RWPE2 (cell line): ENCODE data around the gene TEK.
A peak's percentile ranks its signal among the peaks of the same experiment; 100 is the strongest.

Source experiments
- ATAC-seq: fragments of 200-7000 bp; cut with Tn5 transposase; 3 replicates; pipeline ENCODE4 v1.9.1; 2021; ENCODE audit warnings: low read depth
- DNase-seq: peaks from one replicate; pipeline ENCODE4 v3.0.0-alpha.2; 2020; ENCODE audit warnings: low spot score
- H3K27ac ChIP-seq: fragments of 450-650 bp; 2 replicates; pipeline ENCODE4 v1.5.1; 2017; ENCODE audit warnings: mild to moderate bottlenecking; ENCODE audit not compliant: poor library complexity, severe bottlenecking
- H3K27me3 ChIP-seq: fragments of 250-450 bp; sonication (Bioruptor Pico); 2 replicates; pipeline ENCODE4 v1.5.1; 2021; ENCODE audit warnings: mild to moderate bottlenecking, moderate library complexity; ENCODE audit not compliant: insufficient read depth, poor library complexity, severe bottlenecking
- H3K36me3 ChIP-seq: fragments of 250-450 bp; sonication (Bioruptor Pico); 2 replicates; pipeline ENCODE4 v1.5.1; 2020; ENCODE audit warnings: low read depth, mild to moderate bottlenecking, moderate library complexity
- H3K4me1 ChIP-seq: fragments of 250-450 bp; sonication (Bioruptor Pico); 2 replicates; pipeline ENCODE4 v1.5.1; 2021; ENCODE audit warnings: mild to moderate bottlenecking, moderate library complexity; ENCODE audit not compliant: insufficient read depth, poor library complexity, severe bottlenecking
- H3K4me3 ChIP-seq: fragments of 250-450 bp; sonication (Bioruptor Pico); 2 replicates; pipeline ENCODE4 v1.5.1; 2021; ENCODE audit warnings: mild to moderate bottlenecking, moderate library complexity; ENCODE audit not compliant: severe bottlenecking
- H3K9me3 ChIP-seq: fragments of 250-450 bp; sonication (Bioruptor Pico); 2 replicates; pipeline ENCODE4 v1.5.1; 2021; ENCODE audit warnings: mild to moderate bottlenecking, moderate library complexity; ENCODE audit not compliant: severe bottlenecking
- CTCF ChIP-seq: fragments of 450-650 bp; IDR thresholded peaks from one replicate; pipeline ENCODE4 v1.5.1; 2017; ENCODE audit warnings: mild to moderate bottlenecking, moderate library complexity; ENCODE audit not compliant: poor library complexity, severe bottlenecking

TEK gene

GRCh38 chr9:27182421-27182820, 73.4 kb downstream of the TEK start:
- no peak for DNase-seq
- Histone ChIP-seq H3K9me3 (peaks cover 2% of the 10 kb centered on the region), H3K27ac (peak overlapping the region; percentile 51), H3K27me3 (no peaks in the 10 kb centered on the region), H3K36me3 (no peaks in the 10 kb centered on the region), H3K4me1 (peaks cover 30% of the 10 kb centered on the region), H3K4me3 (no peak overlapping the region)
- no peak for TF ChIP-seq CTCF
- no peak for ATAC-seq

DNA sequence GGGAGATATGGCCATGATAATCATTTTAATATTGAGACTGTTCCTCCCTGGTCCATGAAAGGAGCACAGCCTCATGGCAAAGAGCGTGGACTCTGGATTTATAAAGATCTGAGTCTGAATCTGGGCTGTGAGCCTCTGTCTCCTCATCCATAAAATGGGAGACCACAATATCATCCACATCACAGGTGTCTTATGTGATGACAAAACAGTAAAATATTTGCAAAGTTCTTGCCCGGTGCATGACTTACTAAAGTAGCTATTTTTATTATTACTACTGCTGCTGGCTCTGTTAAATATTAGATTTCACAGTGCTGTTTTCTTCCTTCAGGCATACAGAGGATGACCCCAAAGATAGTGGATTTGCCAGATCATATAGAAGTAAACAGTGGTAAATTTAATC, 74.1 kb downstream of the TEK start:
- Histone ChIP-seq H3K27me3 (no peaks in the 10 kb centered on the region), H3K4me1 (peaks cover 30% of the 10 kb centered on the region), H3K4me3 (no peak overlapping the region), H3K27ac (no peak overlapping the region), H3K36me3 (no peaks in the 10 kb centered on the region), H3K9me3 (no peaks in the 10 kb centered on the region)
- no peak for DNase-seq
- ATAC-seq, result no peak
- no peak for TF ChIP-seq CTCF

- no peak for TF ChIP-seq CTCF
- H3K27me3 ChIP-seq, result no peaks in the 10 kb centered on the region
- no peaks in the 10 kb centered on the region for H3K9me3 ChIP-seq
- no peaks in the 10 kb centered on the region for H3K36me3 ChIP-seq
- no peak overlapping the region for H3K27ac ChIP-seq
- ATAC-seq (peak; percentile 44; the same call in 2 of the 3 replicates), DNase-seq (no peak)
- peaks cover 30% of the 10 kb centered on the region for H3K4me1 ChIP-seq
- H3K4me3 ChIP-seq, result no peak overlapping the region
Measured at GRCh38 chr9:27183701-27184100, 74.7 kb downstream of the TEK start.

DNA sequence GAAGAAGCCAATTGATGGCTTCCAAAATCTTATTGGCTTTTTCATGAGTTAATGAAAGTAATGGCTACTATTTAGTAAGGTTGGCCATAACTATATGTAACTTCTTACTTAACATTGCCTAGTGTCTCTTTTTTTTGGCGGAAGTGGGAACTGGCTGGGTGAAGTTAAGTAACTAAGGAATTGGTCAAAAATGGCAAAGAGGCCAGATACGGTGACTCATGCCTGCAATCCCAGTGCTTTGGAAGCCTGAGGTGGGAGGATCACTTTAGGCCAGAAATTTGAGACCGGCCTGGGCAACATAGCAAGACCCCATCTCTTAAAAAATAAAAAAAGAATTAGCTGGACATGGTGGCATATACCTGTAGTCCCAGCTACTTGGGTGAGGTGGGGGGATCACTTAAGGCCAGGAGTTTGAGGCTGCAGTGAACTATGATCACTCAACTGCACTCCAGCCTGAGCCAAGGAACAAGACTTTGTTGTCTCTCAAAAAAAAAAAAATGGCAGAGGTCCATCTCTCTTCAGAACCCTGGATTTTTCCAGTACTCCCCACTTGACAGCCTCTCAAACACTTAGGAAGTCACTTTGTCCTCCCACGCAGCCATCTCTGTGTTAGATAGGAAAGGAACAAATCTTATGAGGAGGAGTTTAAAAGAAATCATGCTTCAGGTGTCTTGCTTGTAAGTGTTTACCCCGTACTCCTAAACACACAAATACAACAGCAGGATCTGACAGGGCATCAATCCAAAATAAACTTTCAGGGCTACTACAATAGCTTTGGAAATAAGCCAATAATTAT, 75.7 kb downstream of the TEK start:
- no peak for ATAC-seq
- no peak overlapping the region for H3K27ac ChIP-seq

More for the DNA sequence above, 75.7 kb downstream of the TEK start:
- Histone ChIP-seq H3K4me3 (no peak overlapping the region), H3K27me3 (no peaks in the 10 kb centered on the region), H3K9me3 (no peaks in the 10 kb centered on the region), H3K4me1 (peaks cover 30% of the 10 kb centered on the region), H3K36me3 (no peaks in the 10 kb centered on the region)
- TF ChIP-seq CTCF, result no peak
- no peak for DNase-seq
